BLaER1 (cell line): ENCODE measurements around the gene BMP6.

Experiments used
- H3K27ac ChIP-seq: shearing (Covaris generic); formaldehyde crosslinking; 2 replicates; pipeline ENCODE4 v1.8.1; 2022
- H3K27me3 ChIP-seq: shearing (Covaris generic); formaldehyde crosslinking; 2 replicates; pipeline ENCODE4 v1.8.1; 2022
- H3K36me3 ChIP-seq: shearing (Covaris generic); formaldehyde crosslinking; 2 replicates; pipeline ENCODE4 v1.8.1; 2022
- H3K4me1 ChIP-seq: shearing (Covaris generic); formaldehyde crosslinking; 2 replicates; pipeline ENCODE4 v1.8.1; 2022
- H3K4me2 ChIP-seq: shearing (Covaris generic); formaldehyde crosslinking; 2 replicates; pipeline ENCODE4 v1.8.1; 2022
- H3K4me3 ChIP-seq: shearing (Covaris generic); formaldehyde crosslinking; 2 replicates; pipeline ENCODE4 v1.8.1; 2022
- H3K9ac ChIP-seq: shearing (Covaris generic); formaldehyde crosslinking; 2 replicates; pipeline ENCODE4 v1.8.1; 2022
- H3K9me3 ChIP-seq: shearing (Covaris generic); formaldehyde crosslinking; 2 replicates; pipeline ENCODE4 v1.8.1; 2022
- H4K20me1 ChIP-seq: shearing (Covaris generic); formaldehyde crosslinking; 2 replicates; pipeline ENCODE4 v1.8.1; 2022
- Cebpa-rat ChIP-seq: shearing (Covaris generic); IDR thresholded peaks from 2 replicates; pipeline ENCODE4 v1.8.1; 2022

BMP6 gene

DNA sequence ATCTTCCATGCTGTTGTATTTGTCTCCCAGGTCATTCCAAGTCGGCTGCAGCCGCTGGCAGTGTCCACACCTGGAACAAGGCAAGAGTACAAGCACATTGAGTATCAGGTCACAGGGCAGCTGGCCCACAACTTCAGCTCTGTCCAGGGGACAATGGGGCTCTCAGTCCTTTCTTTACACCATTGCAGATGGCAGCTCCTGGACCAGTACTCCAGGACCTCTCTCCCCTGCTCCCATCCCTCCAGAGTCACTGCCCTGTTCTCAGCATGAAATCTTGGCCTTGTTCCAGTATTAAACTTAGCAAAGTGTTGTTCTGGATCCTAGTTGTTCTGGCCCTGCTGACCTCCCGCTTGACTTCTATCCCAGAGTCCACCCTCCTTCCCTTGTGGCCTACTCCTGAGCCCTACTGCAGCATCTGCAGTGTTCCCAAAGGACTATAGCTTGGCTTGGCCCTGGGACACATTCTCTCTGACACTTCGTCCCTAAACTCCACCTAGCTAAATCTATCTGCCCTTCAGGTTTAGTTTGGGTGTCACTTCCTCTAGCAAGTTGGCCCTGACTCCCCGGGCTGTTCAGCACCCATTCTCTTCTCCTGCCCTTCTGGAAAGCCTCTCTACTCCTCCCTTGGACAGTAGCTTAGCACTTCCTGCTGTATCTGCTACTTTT, 178.9 kb downstream of the BMP6 start:
- no peak overlapping the region for H3K4me2 ChIP-seq
- H3K4me3 ChIP-seq, result no peak overlapping the region
- peaks cover 22% of the 10 kb centered on the region for H3K4me1 ChIP-seq
- no peak overlapping the region for H3K27ac ChIP-seq
- H3K9ac ChIP-seq, result no peak overlapping the region
- no peaks in the 10 kb centered on the region for H3K9me3 ChIP-seq
- no peak for TF ChIP-seq Cebpa-rat
- H4K20me1 ChIP-seq, result peaks cover 97% of the 10 kb centered on the region
- H3K27me3 ChIP-seq, result no peaks in the 10 kb centered on the region
- H3K36me3 ChIP-seq, result peaks cover 73% of the 10 kb centered on the region

DNA sequence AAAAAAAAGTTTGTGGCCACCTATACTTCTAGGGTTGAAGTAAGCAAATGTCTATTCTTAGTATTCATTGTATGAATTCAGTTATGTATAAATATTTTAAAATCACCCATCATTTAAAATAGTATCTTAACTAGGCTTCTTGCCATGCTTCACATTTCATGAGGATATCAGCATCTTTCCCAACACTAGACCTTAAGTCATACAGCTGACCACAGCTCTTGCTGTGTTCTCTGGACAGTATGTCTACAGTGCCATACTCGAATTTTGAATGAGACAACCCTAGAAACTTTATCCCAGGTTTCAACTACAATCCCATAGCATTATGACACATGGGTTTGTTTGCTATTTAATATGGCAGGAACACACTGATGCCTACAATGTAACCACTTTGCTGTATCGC, 179.5 kb downstream of the BMP6 start:
- peaks cover 91% of the 10 kb centered on the region for H4K20me1 ChIP-seq
- no peak for TF ChIP-seq Cebpa-rat

GRCh38 chr6:7906741-7907140, 180.8 kb downstream of the BMP6 start:
- H3K27ac ChIP-seq, result no peak overlapping the region
- no peaks in the 10 kb centered on the region for H3K9me3 ChIP-seq
- TF ChIP-seq Cebpa-rat, result no peak
- H3K4me2 ChIP-seq, result no peak overlapping the region
- no peaks in the 10 kb centered on the region for H3K27me3 ChIP-seq
- H3K36me3 ChIP-seq, result peaks cover 53% of the 10 kb centered on the region
- peaks cover 78% of the 10 kb centered on the region for H4K20me1 ChIP-seq
- peaks cover 29% of the 10 kb centered on the region for H3K4me1 ChIP-seq
- no peak overlapping the region for H3K9ac ChIP-seq
- no peak overlapping the region for H3K4me3 ChIP-seq

More for the DNA sequence above, 179.5 kb downstream of the BMP6 start:
- peaks cover 66% of the 10 kb centered on the region for H3K36me3 ChIP-seq
- H3K4me3 ChIP-seq, result no peak overlapping the region
- no peak overlapping the region for H3K9ac ChIP-seq
- H3K9me3 ChIP-seq, result no peaks in the 10 kb centered on the region
- peaks cover 22% of the 10 kb centered on the region for H3K4me1 ChIP-seq
- no peak overlapping the region for H3K27ac ChIP-seq
- no peak overlapping the region for H3K4me2 ChIP-seq
- no peaks in the 10 kb centered on the region for H3K27me3 ChIP-seq

- Histone ChIP-seq H3K9me3 (no peaks in the 10 kb centered on the region), H3K4me1 (peaks cover 29% of the 10 kb centered on the region), H3K27ac (no peak overlapping the region), H4K20me1 (peaks cover 74% of the 10 kb centered on the region), H3K9ac (no peak overlapping the region), H3K4me2 (no peak overlapping the region), H3K27me3 (no peaks in the 10 kb centered on the region), H3K36me3 (peaks cover 49% of the 10 kb centered on the region), H3K4me3 (no peak overlapping the region)
- TF ChIP-seq Cebpa-rat, result no peak
Measured at GRCh38 chr6:7907159-7907558, 181.3 kb downstream of the BMP6 start.

- H3K27me3 ChIP-seq, result no peaks in the 10 kb centered on the region
- no peaks in the 10 kb centered on the region for H3K9me3 ChIP-seq
- H3K4me1 ChIP-seq, result peaks cover 29% of the 10 kb centered on the region
- H3K36me3 ChIP-seq, result peaks cover 24% of the 10 kb centered on the region
- TF ChIP-seq Cebpa-rat, result no peak
- H3K27ac ChIP-seq, result peak overlapping the region; percentile 87
- peak overlapping the region; percentile 96 for H3K4me2 ChIP-seq
- H3K9ac ChIP-seq, result peak overlapping the region; percentile 88
- peaks cover 51% of the 10 kb centered on the region for H4K20me1 ChIP-seq
- H3K4me3 ChIP-seq, result peak overlapping the region; percentile 88
Measured at GRCh38 chr6:7909323-7910276, 183.7 kb downstream of the BMP6 start.

- Histone ChIP-seq H3K27ac (peak overlapping the region; percentile 87), H3K27me3 (no peaks in the 10 kb centered on the region), H4K20me1 (peaks cover 44% of the 10 kb centered on the region), H3K9me3 (no peaks in the 10 kb centered on the region), H3K4me1 (peaks cover 34% of the 10 kb centered on the region), H3K4me2 (peak overlapping the region; percentile 96), H3K4me3 (peak overlapping the region; percentile 88), H3K9ac (peak overlapping the region; percentile 88), H3K36me3 (peaks cover 19% of the 10 kb centered on the region)
- no peak for TF ChIP-seq Cebpa-rat
Measured at GRCh38 chr6:7910298-7910653, 184.4 kb downstream of the BMP6 start.

GRCh38 chr6:7910654-7911344, 184.9 kb downstream of the BMP6 start, which contains the start of gene TXNDC5:
TSS of gene TXNDC5 (minus strand) at chr6:7910788. CDS start at chr6:7910776, 12 bp downstream.
- Histone ChIP-seq H3K9ac (peak within 1 kb of the TSS; percentile 88), H3K4me3 (peak within 1 kb of the TSS; percentile 88), H4K20me1 (peaks cover 39% of the 10 kb centered on the region), H3K27ac (peak within 1 kb of the TSS; percentile 87), H3K4me1 (peaks cover 39% of the 10 kb centered on the region), H3K36me3 (peaks cover 18% of the 10 kb centered on the region), H3K9me3 (peaks cover under 1% of the 10 kb centered on the region; the same call in 1 of the 2 replicates), H3K27me3 (no peaks in the 10 kb centered on the region), H3K4me2 (peak within 1 kb of the TSS; percentile 96)
- no peak for TF ChIP-seq Cebpa-rat

- peak overlapping the region; percentile 96 for H3K4me2 ChIP-seq
- H3K36me3 ChIP-seq, result peaks cover 12% of the 10 kb centered on the region
- 0 out of 2 replicates have a peak overlapping the region, but pooled peaks have one; percentile 87 for H3K27ac ChIP-seq
- peaks cover 5% of the 10 kb centered on the region; the same call in 1 of the 2 replicates for H3K9me3 ChIP-seq
- H3K4me1 ChIP-seq, result peaks cover 45% of the 10 kb centered on the region
- peak overlapping the region; percentile 88; the same call in 1 of the 2 replicates for H3K9ac ChIP-seq
- H4K20me1 ChIP-seq, result peaks cover 33% of the 10 kb centered on the region
- peak overlapping the region; percentile 88; the same call in 1 of the 2 replicates for H3K4me3 ChIP-seq
- H3K27me3 ChIP-seq, result no peaks in the 10 kb centered on the region
- TF ChIP-seq Cebpa-rat, result no peak
Measured at GRCh38 chr6:7911345-7911725, 185.4 kb downstream of the BMP6 start.

- no peak for TF ChIP-seq Cebpa-rat
- H3K4me1 ChIP-seq, result peaks cover 52% of the 10 kb centered on the region
- H3K9ac ChIP-seq, result no peak overlapping the region
- no peak overlapping the region for H3K4me2 ChIP-seq
- no peaks in the 10 kb centered on the region for H3K27me3 ChIP-seq
- no peak overlapping the region for H3K4me3 ChIP-seq
- H3K27ac ChIP-seq, result no peak overlapping the region
- peaks cover 7% of the 10 kb centered on the region for H3K36me3 ChIP-seq
- peaks cover 26% of the 10 kb centered on the region for H4K20me1 ChIP-seq
- peaks cover 5% of the 10 kb centered on the region; the same call in 1 of the 2 replicates for H3K9me3 ChIP-seq
Measured at GRCh38 chr6:7912024-7912423, 186.1 kb downstream of the BMP6 start.
